Ovary (tissue), 3 donors: ENCODE data around the gene RABGEF1.
"Not testable (repeated sequence)": the region's sequence is repeated elsewhere in the genome, so short reads cannot be mapped to it uniquely, and the experiment has no call there.

Source experiments
- EP300 ChIP-seq: sonication (generic); formaldehyde crosslinking; IDR thresholded peaks from one replicate; pipeline ENCODE4 v1.6.1; 2017; ENCODE audit warnings: antibody characterized with exemption
- TF ChIP-seq, protein P1 (sequence below), 3 donors: fragments of 450-650 bp in 2 of 3; fragments of 200-600 bp in 1 of 3; IDR thresholded peaks; one replicate each; pipeline versions ENCODE4 v1.5.1 to v1.8.0; 2016 to 2022; ENCODE audit warnings: antibody characterized with exemption in 3 of 3, mild to moderate bottlenecking in 1 of 3
- donor health status: DM: no; HTN: no; CAD: no.

DNA sequence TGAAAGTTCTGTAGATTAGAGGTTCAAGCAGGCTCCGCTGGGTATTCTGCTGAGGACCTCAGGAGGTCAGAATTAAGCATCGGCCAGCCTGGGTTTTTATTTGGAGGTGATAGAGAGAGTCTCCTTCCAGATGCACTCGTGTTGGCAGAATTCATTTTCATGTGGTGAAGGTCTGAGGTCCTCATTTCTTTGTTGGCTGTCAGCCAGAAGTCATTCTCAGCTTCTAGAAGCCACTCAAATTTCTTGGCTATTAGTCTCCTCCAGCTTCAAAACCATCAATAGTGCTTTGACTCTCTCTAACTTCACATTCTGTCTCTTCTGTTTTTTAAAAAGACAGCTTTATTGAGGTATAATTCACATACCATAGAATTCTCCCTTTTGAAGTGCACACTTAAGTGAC lies 22.6 kb downstream of the RABGEF1 start:
- TF ChIP-seq, protein P1, sequence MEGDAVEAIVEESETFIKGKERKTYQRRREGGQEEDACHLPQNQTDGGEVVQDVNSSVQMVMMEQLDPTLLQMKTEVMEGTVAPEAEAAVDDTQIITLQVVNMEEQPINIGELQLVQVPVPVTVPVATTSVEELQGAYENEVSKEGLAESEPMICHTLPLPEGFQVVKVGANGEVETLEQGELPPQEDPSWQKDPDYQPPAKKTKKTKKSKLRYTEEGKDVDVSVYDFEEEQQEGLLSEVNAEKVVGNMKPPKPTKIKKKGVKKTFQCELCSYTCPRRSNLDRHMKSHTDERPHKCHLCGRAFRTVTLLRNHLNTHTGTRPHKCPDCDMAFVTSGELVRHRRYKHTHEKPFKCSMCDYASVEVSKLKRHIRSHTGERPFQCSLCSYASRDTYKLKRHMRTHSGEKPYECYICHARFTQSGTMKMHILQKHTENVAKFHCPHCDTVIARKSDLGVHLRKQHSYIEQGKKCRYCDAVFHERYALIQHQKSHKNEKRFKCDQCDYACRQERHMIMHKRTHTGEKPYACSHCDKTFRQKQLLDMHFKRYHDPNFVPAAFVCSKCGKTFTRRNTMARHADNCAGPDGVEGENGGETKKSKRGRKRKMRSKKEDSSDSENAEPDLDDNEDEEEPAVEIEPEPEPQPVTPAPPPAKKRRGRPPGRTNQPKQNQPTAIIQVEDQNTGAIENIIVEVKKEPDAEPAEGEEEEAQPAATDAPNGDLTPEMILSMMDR (IDR thresholded peaks at IDR 0.05): not testable (repeated sequence)
- not testable (repeated sequence) for TF ChIP-seq EP300
